K562 (cell line): ENCODE measurements around the gene FBRS. TPM values are rescaled to one million over a fixed set of nuclear protein-coding genes. Genes with fewer than 3 reads are reported as not detected.

Experiments
- ADNP ChIP-seq: fragments of 200-800 bp; sonication (Bioruptor generic); IDR thresholded peaks from 2 replicates; pipeline ENCODE4 v1.6.1; 2016; ENCODE audit warnings: missing genetic modification characterization, missing compliant biosample characterization
- FOXP1 ChIP-seq: sonication (generic); formaldehyde crosslinking; IDR thresholded peaks from 2 replicates; pipeline ENCODE4 v1.8.0; 2022; ENCODE audit warnings: mild to moderate bottlenecking, missing genetic modification reagents
- HSF4 ChIP-seq: fragments of 250-450 bp; sonication (Bioruptor Pico); IDR thresholded peaks from 2 replicates; pipeline ENCODE4 v2.1.2; 2022; ENCODE audit warnings: mild to moderate bottlenecking, moderate library complexity, borderline replicate concordance
- SMAD1 ChIP-seq: fragments of 150-350 bp; IDR thresholded peaks from 2 replicates; pipeline ENCODE4 v1.6.1; 2014; ENCODE audit warnings: low read length, low read depth; ENCODE audit not compliant: partially characterized antibody
- ZNF830 ChIP-seq: fragments of 250-450 bp; sonication (Bioruptor Pico); IDR thresholded peaks from 2 replicates; pipeline ENCODE4 v1.5.0; 2021; ENCODE audit warnings: mild to moderate bottlenecking
- polyA plus RNA-seq, 8 experiments: library from polyadenylated mRNA; depleted of rRNA in 4 of 8; stranded (reverse) in 5 of 8; unstranded in 3 of 8; fragments of >200 nt; fragmentation: Nextera tagmentation in 2 of 8; fragmentation: Illumina TruSeq in 1 of 8; extraction: Ambion mirVana in 2 of 8; extraction: Trizol in 1 of 8; gene quantifications; 2 replicates each; pipeline versions ENCODE4 v1.2.1 to v1.2.3, GENCODE V29; 2011 to 2014; ENCODE audit warnings: inconsistent platforms in 1 of 8, missing spikeins in 1 of 8
- total RNA-seq, 7 experiments: library from RNA; depleted of rRNA in 6 of 7; stranded (reverse); fragments of >200 nt in 6 of 7; fragmentation: Illumina TruSeq in 2 of 7; extraction: Trizol in 2 of 7; gene quantifications; 2 replicates each; pipeline versions ENCODE4 v1.2.1 to v1.2.3, GENCODE V29; 2011 to 2021; ENCODE audit warnings: low replicate concordance in 1 of 7
- TF ChIP-seq, protein P1 (sequence below): fragments of 450-650 bp; formaldehyde crosslinking; IDR thresholded peaks from 2 replicates; pipeline ENCODE4 v1.4.0; 2020; ENCODE audit warnings: mild to moderate bottlenecking, moderate library complexity
- TF ChIP-seq, protein P2 (sequence below): fragments of 450-650 bp; IDR thresholded peaks from 2 replicates; pipeline ENCODE4 v1.6.1; 2016; ENCODE audit warnings: mild to moderate bottlenecking, moderate library complexity
- TF ChIP-seq, protein P3 (sequence below): fragments of 200-800 bp; sonication (Bioruptor generic); IDR thresholded peaks from 2 replicates; pipeline ENCODE4 v1.6.1; 2016; ENCODE audit warnings: missing genetic modification characterization, missing compliant biosample characterization

FBRS gene
- total and polyA plus RNA-seq, 9 of the 15 experiments (the other 6 are each of a cell fraction or from before 2014, with no cell fraction given) = 0.32 to 59.5 (median 13.1) TPM

DNA sequence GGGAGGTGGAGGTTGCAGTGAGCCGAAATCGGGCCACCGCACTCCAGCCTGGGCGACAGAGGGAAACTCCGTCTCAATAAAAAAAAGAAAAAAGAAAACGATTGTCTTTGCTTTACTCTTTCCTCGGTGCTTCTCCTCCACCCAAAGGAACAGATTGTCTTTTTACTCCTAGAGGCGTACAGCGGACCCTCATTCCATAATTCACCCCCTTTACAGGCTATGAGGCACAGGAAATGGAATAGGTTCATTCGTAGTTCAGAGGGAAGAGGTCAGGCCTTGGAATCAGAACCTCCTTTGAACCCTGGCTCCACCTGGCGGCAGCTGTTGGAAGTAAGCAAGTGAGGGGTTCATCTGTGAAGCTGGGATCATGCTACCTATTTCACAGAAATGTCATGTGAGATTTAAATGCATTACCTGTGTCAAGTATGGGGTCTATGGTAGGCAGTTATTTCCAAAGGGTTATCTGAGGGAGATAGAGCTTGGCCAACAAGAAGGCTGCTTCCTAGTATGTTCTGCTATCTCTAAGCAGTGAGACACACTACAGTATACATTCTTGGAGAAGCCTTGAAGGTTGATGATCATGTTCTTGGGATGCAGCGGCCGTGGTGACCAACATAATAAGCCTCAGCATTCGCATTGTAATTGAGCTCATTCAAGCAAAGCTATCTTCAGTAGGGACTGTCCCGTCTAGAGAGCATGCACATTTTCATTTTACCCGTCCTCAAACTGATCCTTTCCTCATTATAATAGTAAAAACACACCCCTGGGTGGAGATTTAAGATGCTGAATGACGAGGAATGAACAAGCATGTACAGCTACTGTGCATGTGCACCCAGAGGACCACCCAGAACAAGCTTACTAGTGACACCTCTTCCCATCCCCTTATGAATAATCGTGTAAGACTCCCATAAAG, 29.3 kb upstream of the FBRS start (continued):
- TF ChIP-seq, protein P1, sequence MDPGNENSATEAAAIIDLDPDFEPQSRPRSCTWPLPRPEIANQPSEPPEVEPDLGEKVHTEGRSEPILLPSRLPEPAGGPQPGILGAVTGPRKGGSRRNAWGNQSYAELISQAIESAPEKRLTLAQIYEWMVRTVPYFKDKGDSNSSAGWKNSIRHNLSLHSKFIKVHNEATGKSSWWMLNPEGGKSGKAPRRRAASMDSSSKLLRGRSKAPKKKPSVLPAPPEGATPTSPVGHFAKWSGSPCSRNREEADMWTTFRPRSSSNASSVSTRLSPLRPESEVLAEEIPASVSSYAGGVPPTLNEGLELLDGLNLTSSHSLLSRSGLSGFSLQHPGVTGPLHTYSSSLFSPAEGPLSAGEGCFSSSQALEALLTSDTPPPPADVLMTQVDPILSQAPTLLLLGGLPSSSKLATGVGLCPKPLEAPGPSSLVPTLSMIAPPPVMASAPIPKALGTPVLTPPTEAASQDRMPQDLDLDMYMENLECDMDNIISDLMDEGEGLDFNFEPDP = no peak
- TF ChIP-seq HSF4 (CRISPR knock-in tag) = no peak
- TF ChIP-seq FOXP1 (CRISPR knock-in tag) = no peak
- TF ChIP-seq, protein P2, sequence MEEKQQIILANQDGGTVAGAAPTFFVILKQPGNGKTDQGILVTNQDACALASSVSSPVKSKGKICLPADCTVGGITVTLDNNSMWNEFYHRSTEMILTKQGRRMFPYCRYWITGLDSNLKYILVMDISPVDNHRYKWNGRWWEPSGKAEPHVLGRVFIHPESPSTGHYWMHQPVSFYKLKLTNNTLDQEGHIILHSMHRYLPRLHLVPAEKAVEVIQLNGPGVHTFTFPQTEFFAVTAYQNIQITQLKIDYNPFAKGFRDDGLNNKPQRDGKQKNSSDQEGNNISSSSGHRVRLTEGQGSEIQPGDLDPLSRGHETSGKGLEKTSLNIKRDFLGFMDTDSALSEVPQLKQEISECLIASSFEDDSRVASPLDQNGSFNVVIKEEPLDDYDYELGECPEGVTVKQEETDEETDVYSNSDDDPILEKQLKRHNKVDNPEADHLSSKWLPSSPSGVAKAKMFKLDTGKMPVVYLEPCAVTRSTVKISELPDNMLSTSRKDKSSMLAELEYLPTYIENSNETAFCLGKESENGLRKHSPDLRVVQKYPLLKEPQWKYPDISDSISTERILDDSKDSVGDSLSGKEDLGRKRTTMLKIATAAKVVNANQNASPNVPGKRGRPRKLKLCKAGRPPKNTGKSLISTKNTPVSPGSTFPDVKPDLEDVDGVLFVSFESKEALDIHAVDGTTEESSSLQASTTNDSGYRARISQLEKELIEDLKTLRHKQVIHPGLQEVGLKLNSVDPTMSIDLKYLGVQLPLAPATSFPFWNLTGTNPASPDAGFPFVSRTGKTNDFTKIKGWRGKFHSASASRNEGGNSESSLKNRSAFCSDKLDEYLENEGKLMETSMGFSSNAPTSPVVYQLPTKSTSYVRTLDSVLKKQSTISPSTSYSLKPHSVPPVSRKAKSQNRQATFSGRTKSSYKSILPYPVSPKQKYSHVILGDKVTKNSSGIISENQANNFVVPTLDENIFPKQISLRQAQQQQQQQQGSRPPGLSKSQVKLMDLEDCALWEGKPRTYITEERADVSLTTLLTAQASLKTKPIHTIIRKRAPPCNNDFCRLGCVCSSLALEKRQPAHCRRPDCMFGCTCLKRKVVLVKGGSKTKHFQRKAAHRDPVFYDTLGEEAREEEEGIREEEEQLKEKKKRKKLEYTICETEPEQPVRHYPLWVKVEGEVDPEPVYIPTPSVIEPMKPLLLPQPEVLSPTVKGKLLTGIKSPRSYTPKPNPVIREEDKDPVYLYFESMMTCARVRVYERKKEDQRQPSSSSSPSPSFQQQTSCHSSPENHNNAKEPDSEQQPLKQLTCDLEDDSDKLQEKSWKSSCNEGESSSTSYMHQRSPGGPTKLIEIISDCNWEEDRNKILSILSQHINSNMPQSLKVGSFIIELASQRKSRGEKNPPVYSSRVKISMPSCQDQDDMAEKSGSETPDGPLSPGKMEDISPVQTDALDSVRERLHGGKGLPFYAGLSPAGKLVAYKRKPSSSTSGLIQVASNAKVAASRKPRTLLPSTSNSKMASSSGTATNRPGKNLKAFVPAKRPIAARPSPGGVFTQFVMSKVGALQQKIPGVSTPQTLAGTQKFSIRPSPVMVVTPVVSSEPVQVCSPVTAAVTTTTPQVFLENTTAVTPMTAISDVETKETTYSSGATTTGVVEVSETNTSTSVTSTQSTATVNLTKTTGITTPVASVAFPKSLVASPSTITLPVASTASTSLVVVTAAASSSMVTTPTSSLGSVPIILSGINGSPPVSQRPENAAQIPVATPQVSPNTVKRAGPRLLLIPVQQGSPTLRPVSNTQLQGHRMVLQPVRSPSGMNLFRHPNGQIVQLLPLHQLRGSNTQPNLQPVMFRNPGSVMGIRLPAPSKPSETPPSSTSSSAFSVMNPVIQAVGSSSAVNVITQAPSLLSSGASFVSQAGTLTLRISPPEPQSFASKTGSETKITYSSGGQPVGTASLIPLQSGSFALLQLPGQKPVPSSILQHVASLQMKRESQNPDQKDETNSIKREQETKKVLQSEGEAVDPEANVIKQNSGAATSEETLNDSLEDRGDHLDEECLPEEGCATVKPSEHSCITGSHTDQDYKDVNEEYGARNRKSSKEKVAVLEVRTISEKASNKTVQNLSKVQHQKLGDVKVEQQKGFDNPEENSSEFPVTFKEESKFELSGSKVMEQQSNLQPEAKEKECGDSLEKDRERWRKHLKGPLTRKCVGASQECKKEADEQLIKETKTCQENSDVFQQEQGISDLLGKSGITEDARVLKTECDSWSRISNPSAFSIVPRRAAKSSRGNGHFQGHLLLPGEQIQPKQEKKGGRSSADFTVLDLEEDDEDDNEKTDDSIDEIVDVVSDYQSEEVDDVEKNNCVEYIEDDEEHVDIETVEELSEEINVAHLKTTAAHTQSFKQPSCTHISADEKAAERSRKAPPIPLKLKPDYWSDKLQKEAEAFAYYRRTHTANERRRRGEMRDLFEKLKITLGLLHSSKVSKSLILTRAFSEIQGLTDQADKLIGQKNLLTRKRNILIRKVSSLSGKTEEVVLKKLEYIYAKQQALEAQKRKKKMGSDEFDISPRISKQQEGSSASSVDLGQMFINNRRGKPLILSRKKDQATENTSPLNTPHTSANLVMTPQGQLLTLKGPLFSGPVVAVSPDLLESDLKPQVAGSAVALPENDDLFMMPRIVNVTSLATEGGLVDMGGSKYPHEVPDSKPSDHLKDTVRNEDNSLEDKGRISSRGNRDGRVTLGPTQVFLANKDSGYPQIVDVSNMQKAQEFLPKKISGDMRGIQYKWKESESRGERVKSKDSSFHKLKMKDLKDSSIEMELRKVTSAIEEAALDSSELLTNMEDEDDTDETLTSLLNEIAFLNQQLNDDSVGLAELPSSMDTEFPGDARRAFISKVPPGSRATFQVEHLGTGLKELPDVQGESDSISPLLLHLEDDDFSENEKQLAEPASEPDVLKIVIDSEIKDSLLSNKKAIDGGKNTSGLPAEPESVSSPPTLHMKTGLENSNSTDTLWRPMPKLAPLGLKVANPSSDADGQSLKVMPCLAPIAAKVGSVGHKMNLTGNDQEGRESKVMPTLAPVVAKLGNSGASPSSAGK = no peak
- TF ChIP-seq, protein P3, sequence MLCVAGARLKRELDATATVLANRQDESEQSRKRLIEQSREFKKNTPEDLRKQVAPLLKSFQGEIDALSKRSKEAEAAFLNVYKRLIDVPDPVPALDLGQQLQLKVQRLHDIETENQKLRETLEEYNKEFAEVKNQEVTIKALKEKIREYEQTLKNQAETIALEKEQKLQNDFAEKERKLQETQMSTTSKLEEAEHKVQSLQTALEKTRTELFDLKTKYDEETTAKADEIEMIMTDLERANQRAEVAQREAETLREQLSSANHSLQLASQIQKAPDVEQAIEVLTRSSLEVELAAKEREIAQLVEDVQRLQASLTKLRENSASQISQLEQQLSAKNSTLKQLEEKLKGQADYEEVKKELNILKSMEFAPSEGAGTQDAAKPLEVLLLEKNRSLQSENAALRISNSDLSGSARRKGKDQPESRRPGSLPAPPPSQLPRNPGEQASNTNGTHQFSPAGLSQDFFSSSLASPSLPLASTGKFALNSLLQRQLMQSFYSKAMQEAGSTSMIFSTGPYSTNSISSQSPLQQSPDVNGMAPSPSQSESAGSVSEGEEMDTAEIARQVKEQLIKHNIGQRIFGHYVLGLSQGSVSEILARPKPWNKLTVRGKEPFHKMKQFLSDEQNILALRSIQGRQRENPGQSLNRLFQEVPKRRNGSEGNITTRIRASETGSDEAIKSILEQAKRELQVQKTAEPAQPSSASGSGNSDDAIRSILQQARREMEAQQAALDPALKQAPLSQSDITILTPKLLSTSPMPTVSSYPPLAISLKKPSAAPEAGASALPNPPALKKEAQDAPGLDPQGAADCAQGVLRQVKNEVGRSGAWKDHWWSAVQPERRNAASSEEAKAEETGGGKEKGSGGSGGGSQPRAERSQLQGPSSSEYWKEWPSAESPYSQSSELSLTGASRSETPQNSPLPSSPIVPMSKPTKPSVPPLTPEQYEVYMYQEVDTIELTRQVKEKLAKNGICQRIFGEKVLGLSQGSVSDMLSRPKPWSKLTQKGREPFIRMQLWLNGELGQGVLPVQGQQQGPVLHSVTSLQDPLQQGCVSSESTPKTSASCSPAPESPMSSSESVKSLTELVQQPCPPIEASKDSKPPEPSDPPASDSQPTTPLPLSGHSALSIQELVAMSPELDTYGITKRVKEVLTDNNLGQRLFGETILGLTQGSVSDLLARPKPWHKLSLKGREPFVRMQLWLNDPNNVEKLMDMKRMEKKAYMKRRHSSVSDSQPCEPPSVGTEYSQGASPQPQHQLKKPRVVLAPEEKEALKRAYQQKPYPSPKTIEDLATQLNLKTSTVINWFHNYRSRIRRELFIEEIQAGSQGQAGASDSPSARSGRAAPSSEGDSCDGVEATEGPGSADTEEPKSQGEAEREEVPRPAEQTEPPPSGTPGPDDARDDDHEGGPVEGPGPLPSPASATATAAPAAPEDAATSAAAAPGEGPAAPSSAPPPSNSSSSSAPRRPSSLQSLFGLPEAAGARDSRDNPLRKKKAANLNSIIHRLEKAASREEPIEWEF (CRISPR knock-in tag) = no peak
- no peak for TF ChIP-seq ADNP (tag)
- TF ChIP-seq ZNF830 (CRISPR knock-in tag) = no peak
- TF ChIP-seq SMAD1 = peak; percentile 37
